ENCODE data around the gene NONO.

DNA sequence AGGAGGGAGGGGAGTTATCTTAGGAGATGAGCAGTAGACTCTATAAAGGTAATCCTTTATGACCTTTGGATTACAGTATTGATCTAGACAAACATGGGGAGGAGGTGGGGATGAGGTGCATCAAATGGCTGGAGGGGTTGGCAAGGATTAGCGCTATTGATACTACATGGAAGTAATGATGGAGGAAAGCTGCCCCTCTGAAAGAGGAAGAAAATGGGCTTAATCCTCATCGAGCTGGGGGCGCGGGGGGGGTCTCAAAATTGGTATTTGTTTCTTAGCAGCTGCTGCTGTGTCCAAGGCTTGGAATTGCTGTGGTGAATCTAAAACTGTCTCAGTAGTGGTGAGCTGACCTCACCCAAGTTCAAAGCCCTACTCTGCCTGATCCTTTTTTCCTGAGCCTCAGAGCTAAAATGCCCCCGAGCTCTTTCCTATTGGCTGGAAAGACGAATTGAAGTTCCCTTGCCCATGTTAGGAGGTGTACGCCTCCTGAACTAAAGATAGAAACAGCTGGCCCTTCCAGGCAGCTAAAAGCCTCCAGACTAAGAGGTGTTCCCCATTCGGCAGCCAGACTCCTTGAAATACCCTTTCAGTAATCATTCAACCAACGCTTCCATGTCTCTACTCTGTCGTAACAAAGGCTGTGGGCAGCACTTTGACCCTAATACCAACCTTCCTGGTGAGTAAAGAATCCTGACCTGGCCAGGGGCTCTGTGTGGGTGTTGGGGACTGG, 17.9 kb downstream of the NONO start, which contains the start of gene ITGB1BP2:
- TF ChIP-seq, protein P1, sequence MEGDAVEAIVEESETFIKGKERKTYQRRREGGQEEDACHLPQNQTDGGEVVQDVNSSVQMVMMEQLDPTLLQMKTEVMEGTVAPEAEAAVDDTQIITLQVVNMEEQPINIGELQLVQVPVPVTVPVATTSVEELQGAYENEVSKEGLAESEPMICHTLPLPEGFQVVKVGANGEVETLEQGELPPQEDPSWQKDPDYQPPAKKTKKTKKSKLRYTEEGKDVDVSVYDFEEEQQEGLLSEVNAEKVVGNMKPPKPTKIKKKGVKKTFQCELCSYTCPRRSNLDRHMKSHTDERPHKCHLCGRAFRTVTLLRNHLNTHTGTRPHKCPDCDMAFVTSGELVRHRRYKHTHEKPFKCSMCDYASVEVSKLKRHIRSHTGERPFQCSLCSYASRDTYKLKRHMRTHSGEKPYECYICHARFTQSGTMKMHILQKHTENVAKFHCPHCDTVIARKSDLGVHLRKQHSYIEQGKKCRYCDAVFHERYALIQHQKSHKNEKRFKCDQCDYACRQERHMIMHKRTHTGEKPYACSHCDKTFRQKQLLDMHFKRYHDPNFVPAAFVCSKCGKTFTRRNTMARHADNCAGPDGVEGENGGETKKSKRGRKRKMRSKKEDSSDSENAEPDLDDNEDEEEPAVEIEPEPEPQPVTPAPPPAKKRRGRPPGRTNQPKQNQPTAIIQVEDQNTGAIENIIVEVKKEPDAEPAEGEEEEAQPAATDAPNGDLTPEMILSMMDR (IDR thresholded peaks at IDR 0.05), result no peak
- no peak for TF ChIP-seq POLR2A (IDR thresholded peaks at IDR 0.05)

All from testis (tissue), 2 donors.